Calu3 (cell line): ENCODE data around the gene ABCA13. TPM values are rescaled to one million over a fixed set of nuclear protein-coding genes. Genes with fewer than 3 reads are reported as not detected.

Experiments used
- BruUV-seq: library from RNA; stranded (reverse); fragments of 400-500 nt; replicated peaks from 2 replicates; lab custom pipeline; 2021; lab: Mats Ljungman, UMichigan
- CTCF ChIA-PET: fragments of 300-600 bp; sonication (Branson Sonifier 250); formaldehyde crosslinking; loops from one replicate; lab custom pipeline; 2022; ENCODE audit warnings: antibody characterized with exemption; lab: Charles Lee
- DNase-seq: peaks from one replicate; pipeline ENCODE4 v3.0.0; 2022
- H3K27ac Mint-ChIP-seq: one replicate; pipeline ENCODE4 v1.8.0; 2022; ENCODE audit warnings: mixed read lengths; ENCODE audit not compliant: unreplicated experiment
- H3K27me3 Mint-ChIP-seq: one replicate; pipeline ENCODE4 v1.8.0; 2022; ENCODE audit warnings: mixed read lengths; ENCODE audit not compliant: unreplicated experiment
- H3K36me3 Mint-ChIP-seq: one replicate; pipeline ENCODE4 v1.8.0; 2022; ENCODE audit warnings: mild to moderate bottlenecking, moderate library complexity, mixed read lengths; ENCODE audit not compliant: insufficient read depth, unreplicated experiment
- H3K4me1 Mint-ChIP-seq: one replicate; pipeline ENCODE4 v1.8.0; 2022; ENCODE audit warnings: mild to moderate bottlenecking, low read depth, mixed read lengths; ENCODE audit not compliant: unreplicated experiment
- H3K4me3 Mint-ChIP-seq: one replicate; pipeline ENCODE4 v1.8.0; 2022; ENCODE audit warnings: mild to moderate bottlenecking, low read depth, moderate library complexity, mixed read lengths; ENCODE audit not compliant: unreplicated experiment
- H3K9me3 Mint-ChIP-seq: one replicate; pipeline ENCODE4 v1.8.0; 2022; ENCODE audit warnings: low read depth, mixed read lengths; ENCODE audit not compliant: unreplicated experiment
- CTCF ChIP-seq: fragments of 200-600 bp; IDR thresholded peaks from one replicate; pipeline ENCODE4 v1.8.0; 2022; ENCODE audit warnings: antibody characterized with exemption; ENCODE audit not compliant: unreplicated experiment
- intact Hi-C: fragments of 100-400 bp; cut with micrococcal nuclease; formaldehyde crosslinking; loops from one replicate; pipeline ENCODE4 v1.10.0; 2022; ENCODE audit not compliant: unreplicated experiment
- total RNA-seq: library from RNA; stranded (reverse); gene quantifications from 2 replicates; pipeline ENCODE4 v1.2.3, GENCODE V29; 2022

ABCA13 gene
- total RNA-seq, 1 experiment from 2014 or later: 12.1 TPM

DNA sequence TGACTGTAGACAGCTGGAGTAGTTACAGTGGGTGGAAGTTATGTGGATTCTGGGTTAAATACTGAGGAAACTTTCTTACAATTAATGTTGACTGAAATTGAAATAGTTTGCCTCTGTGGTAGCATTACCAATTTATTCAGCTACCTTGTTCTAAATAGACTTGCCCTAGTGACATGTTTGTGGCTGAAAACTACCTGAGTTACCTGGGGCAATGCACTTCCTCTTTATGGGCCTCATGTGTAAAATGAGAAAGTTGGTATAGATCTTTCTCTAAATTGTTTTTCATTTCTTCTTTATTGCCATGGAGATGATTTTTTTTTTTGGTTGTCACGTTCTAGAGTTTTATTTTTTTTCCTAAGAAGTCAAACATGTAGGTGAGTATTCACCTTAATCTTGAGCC, 500.4 kb downstream of the ABCA13 start:
- no peak overlapping the region for H3K4me3 Mint-ChIP-seq
- CTCF ChIA-PET: no interaction called here
- no peaks in the 10 kb centered on the region for H3K4me1 Mint-ChIP-seq
- H3K27ac Mint-ChIP-seq: no peak overlapping the region
- no peaks in the 10 kb centered on the region for H3K27me3 Mint-ChIP-seq
- no peak for DNase-seq
- no peaks in the 10 kb centered on the region for H3K36me3 Mint-ChIP-seq
- intact Hi-C loops: no loop called here
- BruUV-seq: no TSS peak
- TF ChIP-seq CTCF: no peak
- H3K9me3 Mint-ChIP-seq: peaks cover 8% of the 10 kb centered on the region

DNA sequence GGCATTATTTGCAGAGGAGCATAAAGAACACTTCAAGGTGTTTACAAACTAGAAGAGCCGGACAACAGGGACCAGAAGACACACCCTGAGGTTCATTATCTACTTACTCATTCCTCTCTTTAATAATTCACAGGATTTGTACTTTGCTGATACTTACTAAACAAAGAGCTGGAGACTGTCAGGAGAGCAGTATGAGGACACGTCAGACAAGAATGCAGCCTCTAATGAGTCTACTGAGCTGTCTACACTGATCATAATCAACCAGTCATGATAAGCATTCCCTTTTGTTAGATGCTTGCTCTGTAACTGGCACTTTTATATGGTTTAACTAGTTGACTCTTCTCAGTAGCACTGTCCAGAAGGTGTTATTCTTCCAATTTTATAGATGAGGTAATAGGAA, 509.7 kb downstream of the ABCA13 start:
- BruUV-seq: no TSS peak

DNA sequence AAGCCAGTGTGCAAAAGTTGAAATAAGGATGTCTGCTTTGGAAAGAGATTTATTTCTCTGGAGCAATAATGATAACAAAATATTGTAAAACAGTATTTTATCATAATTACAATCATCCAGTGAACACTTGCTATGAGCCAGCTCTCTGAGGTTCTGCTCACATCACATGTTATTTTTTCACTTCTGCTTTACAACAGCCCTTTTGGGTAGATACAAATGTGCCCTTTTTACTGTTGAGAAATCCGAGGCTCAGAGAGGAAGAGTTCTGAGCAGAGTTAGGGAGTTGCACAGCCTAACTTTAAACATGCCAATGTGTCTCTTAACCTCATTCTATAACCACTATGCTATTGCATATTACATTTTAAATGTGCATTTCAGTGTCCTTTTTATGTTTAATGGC, 520.5 kb downstream of the ABCA13 start:
- H3K27me3 Mint-ChIP-seq: no peaks in the 10 kb centered on the region
- DNase-seq: no peak
- no peaks in the 10 kb centered on the region for H3K4me1 Mint-ChIP-seq
- BruUV-seq: no TSS peak
- H3K27ac Mint-ChIP-seq: no peak overlapping the region
- no peaks in the 10 kb centered on the region for H3K36me3 Mint-ChIP-seq
- TF ChIP-seq CTCF: no peak
- H3K4me3 Mint-ChIP-seq: no peak overlapping the region
- peaks cover 11% of the 10 kb centered on the region for H3K9me3 Mint-ChIP-seq
- intact Hi-C loops: no loop called here
- CTCF ChIA-PET: no interaction called here

More for the DNA sequence above, 509.7 kb downstream of the ABCA13 start:
- no peak for TF ChIP-seq CTCF
- CTCF ChIA-PET: interaction anchor here (0.7 kb wide), 1 partner anchor 140 kb away, joined by 4 read pairs; no protein-coding TSS in a partner anchor
- Mint-ChIP-seq H3K27me3 (no peaks in the 10 kb centered on the region), H3K4me3 (no peak overlapping the region), H3K27ac (no peak overlapping the region), H3K9me3 (peaks cover 8% of the 10 kb centered on the region), H3K36me3 (no peaks in the 10 kb centered on the region), H3K4me1 (no peaks in the 10 kb centered on the region)
- intact Hi-C loops: no loop called here
- no peak for DNase-seq

Other genes with a start within 250 kb of the ABCA13 start
- 0.24 and 0.49 TPM in 2 replicates for gene PKD1L1, start 223.0 kb upstream of the ABCA13 start, total RNA-seq
- gene HUS1, start 191.8 kb upstream of the ABCA13 start, total RNA-seq: 42.9 and 51.3 TPM in 2 replicates
- 1.1 and 1.8 TPM in 2 replicates for gene SUN3, start 142.4 kb upstream of the ABCA13 start, total RNA-seq
- 0.24 and 0.33 TPM in 2 replicates for gene C7orf57, start 135.9 kb upstream of the ABCA13 start, total RNA-seq
- gene UPP1, start 82.2 kb upstream of the ABCA13 start, total RNA-seq: 70.3 and 75.4 TPM in 2 replicates